T-helper 17 cell (primary cell): ENCODE data around the gene NDRG3. TPM values are rescaled to one million over a fixed set of nuclear protein-coding genes. Genes with fewer than 3 reads are reported as not detected.
A peak's percentile ranks its signal among the peaks of the same experiment; 100 is the strongest.

ENCODE experiments used
- ATAC-seq: fragments of 150-1000 bp; cut with Tn5 transposase; 2 replicates; pipeline ENCODE4 v1.10.0; 2021; ENCODE audit warnings: mild to moderate bottlenecking, moderate library complexity
- DNase-seq, 3 donors: peaks; one replicate each; pipeline versions ENCODE4 v3.0.0 to v3.0.0-alpha.2; 2020 to 2021
- H3K9me3 ChIP-seq: one replicate; pipeline ENCODE4 v1.7.0; 2013; ENCODE audit warnings: low read length, mild to moderate bottlenecking; ENCODE audit not compliant: control insufficient read depth, poor library complexity, severe bottlenecking
- H3K27ac Mint-ChIP-seq: one replicate; pipeline ENCODE4 v1.8.0; 2022; ENCODE audit warnings: mild to moderate bottlenecking, moderate library complexity, mixed read lengths
- H3K27me3 Mint-ChIP-seq: one replicate; pipeline ENCODE4 v1.8.0; 2022; ENCODE audit warnings: mixed read lengths
- H3K36me3 Mint-ChIP-seq: one replicate; pipeline ENCODE4 v1.8.0; 2022; ENCODE audit warnings: low read depth, mixed read lengths
- H3K4me1 Mint-ChIP-seq: one replicate; pipeline ENCODE4 v1.8.0; 2022; ENCODE audit warnings: mild to moderate bottlenecking, mixed read lengths
- H3K4me3 Mint-ChIP-seq: one replicate; pipeline ENCODE4 v1.8.0; 2022; ENCODE audit warnings: mild to moderate bottlenecking, moderate library complexity, mixed read lengths
- total RNA-seq, 4 donors: library from RNA in 2 of 4; stranded (reverse) in 2 of 4; gene quantifications; one replicate each; pipeline ENCODE4 v1.2.3 and lab custom pipeline; 2022 to 2026

The NDRG3 gene
- 10 to 100 TPM; 25.5 to 26.0 TPM for total RNA-seq
- 43.9 to 57.4 reads per million in 2 donors for total RNA-seq (lab: John Stamatoyannopoulos, UW)

DNA sequence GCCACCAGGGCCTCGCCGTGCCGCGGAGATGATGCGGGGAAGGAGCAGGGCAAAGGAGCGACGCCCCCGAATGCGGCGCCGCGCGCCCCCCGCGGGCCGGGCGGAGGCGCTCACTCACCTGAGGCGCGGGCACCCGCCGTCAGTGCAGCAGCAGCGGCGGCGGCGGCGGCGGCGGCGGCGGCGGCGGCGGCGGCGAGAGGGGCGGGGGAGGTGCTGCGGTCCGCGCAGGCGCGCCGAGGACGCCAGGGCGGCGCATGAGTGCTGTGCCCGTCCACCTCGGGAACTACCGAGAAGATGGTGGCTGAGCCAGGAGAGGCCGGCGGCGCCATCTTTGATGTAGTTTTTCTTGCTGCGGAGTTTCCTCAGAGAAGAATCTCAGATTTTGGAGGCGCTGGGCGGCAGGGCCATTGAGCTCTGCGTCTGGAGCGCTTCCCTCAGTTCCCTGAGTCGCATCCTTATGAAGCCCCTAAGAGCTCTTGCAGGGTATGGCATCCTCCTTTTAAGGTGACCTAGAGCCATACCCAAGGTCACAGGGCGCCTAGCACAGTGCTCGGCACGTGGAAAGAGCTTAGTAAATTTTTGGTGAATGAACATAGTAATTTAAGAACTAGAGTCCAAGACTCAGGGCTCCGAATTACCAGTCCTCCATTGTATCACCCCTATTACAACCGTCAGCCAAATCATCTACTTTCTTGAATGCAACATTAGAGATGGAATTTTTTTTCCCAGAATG is at the start of gene NDRG3:
Gene NDRG3 (minus strand): TSS at position 164 of the 733 bp plus-strand sequence. CDS start 24,355 bp downstream, outside the sequence.
- H3K27ac Mint-ChIP-seq = peak within 1 kb of the TSS; percentile 84
- H3K9me3 ChIP-seq = no peaks in the 10 kb centered on the region
- peak within 1 kb of the TSS; percentile 94 for H3K4me3 Mint-ChIP-seq
- ATAC-seq (peak; percentile 99), DNase-seq (peak; percentile 87 to 90 (median 89))
- no peaks in the 10 kb centered on the region for H3K36me3 Mint-ChIP-seq
- H3K27me3 Mint-ChIP-seq = no peaks in the 10 kb centered on the region
- H3K4me1 Mint-ChIP-seq = peaks cover 19% of the 10 kb centered on the region

DNA sequence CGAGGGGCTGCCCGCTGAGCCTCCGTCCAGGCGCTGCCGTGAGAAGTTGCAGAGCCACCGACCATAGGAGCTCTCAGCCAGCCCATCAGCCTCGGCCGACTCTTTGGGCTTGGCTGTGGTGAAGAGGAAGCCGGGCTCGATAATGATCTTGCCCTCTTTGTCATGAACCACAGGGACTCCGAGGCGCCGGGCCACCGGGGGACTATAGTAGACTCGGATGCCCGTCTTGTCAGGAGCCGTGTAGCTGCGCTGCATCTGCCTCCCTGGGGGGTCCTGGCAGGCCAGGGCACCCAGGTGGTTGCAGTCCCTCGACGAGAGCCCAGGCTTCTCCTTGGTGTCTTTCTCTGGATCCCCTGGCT is 48.2 kb upstream of the NDRG3 start:
- Mint-ChIP-seq H3K27ac (no peak overlapping the region), H3K4me3 (no peak overlapping the region)
- ATAC-seq = no peak

DNA sequence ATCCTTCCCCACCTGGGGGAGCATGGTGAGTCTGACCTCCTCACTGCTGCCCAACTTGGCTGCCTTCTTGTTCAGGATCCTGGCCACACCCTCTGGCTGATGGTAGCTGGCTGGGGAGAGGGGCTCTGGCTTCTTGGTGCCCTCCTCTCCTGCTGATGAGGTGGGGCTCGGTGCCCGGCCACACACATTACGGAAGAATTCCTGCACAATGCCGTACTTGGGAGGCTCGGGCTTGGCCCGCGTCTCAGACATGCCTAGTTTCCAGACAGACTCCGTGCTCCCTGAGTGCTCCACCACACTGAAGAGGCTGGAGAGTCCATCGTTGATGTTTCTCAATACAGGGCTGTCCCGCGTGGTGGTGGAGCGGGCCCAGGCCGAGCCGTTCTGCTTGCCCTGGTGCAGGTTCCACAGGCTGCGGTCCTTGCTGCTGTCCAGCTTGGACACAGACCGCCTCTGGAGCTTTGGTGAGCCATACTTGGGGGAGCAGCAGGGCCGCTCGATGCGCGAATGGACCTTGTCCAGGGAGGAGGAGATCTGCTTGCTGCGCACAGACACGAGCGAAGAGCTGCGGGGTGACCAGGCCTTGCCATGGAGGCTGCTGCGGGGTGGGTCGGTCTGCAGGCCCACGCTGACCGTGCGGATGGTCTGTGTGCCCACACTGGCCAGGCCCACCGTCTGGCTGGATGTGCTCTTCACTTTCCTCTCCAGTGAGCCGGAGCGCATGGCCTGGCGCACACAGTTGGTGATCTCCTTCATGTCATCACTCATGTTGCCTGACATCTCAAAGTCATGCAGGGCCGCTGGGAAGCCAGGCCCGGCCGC is 47.6 kb upstream of the NDRG3 start:
- H3K9me3 ChIP-seq = no peaks in the 10 kb centered on the region
- Mint-ChIP-seq H3K27ac (no peak overlapping the region), H3K36me3 (no peaks in the 10 kb centered on the region), H3K4me3 (no peak overlapping the region), H3K27me3 (peaks cover 11% of the 10 kb centered on the region), H3K4me1 (no peaks in the 10 kb centered on the region)
- ATAC-seq (no peak), DNase-seq (no peak)

More for the DNA sequence above, 48.2 kb upstream of the NDRG3 start:
- no peaks in the 10 kb centered on the region for H3K36me3 Mint-ChIP-seq
- no peaks in the 10 kb centered on the region for H3K9me3 ChIP-seq
- DNase-seq = no peak
- no peaks in the 10 kb centered on the region for H3K4me1 Mint-ChIP-seq
- peaks cover 11% of the 10 kb centered on the region for H3K27me3 Mint-ChIP-seq

DNA sequence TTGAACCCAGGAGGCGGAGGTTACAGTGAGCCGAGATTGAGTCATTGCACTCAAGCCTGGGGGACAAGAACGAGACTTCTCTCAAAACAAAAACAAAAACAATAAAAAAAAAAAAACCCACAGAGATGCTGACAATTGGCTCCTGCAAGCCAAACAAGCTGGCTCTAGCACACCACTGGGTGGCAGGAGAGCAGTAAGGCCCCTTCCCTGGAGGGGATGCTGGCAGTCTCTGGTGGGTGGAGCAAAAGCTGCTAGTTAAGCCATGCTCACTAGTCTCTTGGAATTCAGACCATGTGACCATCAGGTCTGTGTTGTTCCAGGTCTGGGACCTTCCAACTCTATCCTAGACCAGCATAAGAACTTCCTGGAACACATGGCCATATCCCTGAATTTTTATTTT is 46.5 kb upstream of the NDRG3 start:
- Mint-ChIP-seq H3K27me3 (peaks cover 11% of the 10 kb centered on the region), H3K36me3 (no peaks in the 10 kb centered on the region), H3K4me1 (no peaks in the 10 kb centered on the region), H3K27ac (no peak overlapping the region), H3K4me3 (no peak overlapping the region)
- no peaks in the 10 kb centered on the region for H3K9me3 ChIP-seq
- ATAC-seq (no peak), DNase-seq (no peak)

GRCh38 chr20:36791862-36792261 is 46.0 kb upstream of the NDRG3 start:
- no peak overlapping the region for H3K4me3 Mint-ChIP-seq
- no peaks in the 10 kb centered on the region for H3K9me3 ChIP-seq
- no peaks in the 10 kb centered on the region for H3K4me1 Mint-ChIP-seq
- no peak for DNase-seq
- H3K36me3 Mint-ChIP-seq = no peaks in the 10 kb centered on the region
- H3K27ac Mint-ChIP-seq = no peak overlapping the region
- peaks cover 13% of the 10 kb centered on the region for H3K27me3 Mint-ChIP-seq
- ATAC-seq = no peak

DNA sequence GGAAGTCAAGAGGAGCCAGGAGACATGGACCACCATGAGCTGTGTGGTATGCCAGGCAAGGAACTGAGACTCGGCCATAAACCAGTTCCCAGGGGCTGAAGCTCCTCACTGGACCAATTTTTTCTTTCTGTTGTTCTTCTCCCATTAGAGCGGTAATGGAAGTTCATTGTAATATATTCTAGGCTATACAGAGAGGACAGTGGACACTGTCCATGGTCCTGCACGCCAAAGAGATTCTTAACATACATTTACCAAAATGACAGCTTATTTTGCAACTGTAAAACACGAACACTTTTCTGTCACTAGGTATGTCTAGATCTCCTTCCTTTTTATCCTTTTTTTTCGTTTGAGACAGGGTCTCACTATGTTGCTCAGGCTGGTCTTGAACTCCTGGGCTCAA is 40.8 kb upstream of the NDRG3 start:
- no peak for DNase-seq
- no peaks in the 10 kb centered on the region for H3K9me3 ChIP-seq
- no peak overlapping the region for H3K4me3 Mint-ChIP-seq
- H3K27ac Mint-ChIP-seq = no peak overlapping the region
- H3K36me3 Mint-ChIP-seq = peaks cover 2% of the 10 kb centered on the region
- no peak for ATAC-seq
- peaks cover 19% of the 10 kb centered on the region for H3K27me3 Mint-ChIP-seq
- H3K4me1 Mint-ChIP-seq = peaks cover 2% of the 10 kb centered on the region

DNA sequence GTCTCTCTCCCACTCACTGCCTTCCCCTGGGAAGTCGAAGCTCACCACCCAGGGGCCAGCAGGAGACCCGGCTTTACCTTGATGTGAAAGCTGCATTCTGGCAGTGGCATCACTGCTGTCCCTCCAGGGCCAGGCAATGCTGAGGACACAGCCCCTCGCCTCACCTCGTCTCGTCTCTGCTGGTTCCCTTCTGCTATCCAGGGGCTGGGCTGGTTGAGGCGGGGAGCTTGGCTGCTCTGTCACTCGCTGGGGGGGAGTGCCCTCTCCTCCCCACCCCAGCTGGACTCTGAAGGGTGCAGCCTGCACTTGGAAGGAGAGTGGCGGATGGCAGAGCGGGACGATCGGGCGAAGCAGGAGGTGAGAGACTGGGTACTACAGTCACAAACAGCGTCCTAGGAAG is 40.4 kb upstream of the NDRG3 start:
- DNase-seq (no peak), ATAC-seq (no peak)
- Mint-ChIP-seq H3K4me3 (no peak overlapping the region), H3K4me1 (peaks cover 2% of the 10 kb centered on the region), H3K27me3 (peaks cover 15% of the 10 kb centered on the region), H3K36me3 (peaks cover 2% of the 10 kb centered on the region), H3K27ac (no peak overlapping the region)
- H3K9me3 ChIP-seq = no peaks in the 10 kb centered on the region

GRCh38 chr20:36785308-36785707 is 39.4 kb upstream of the NDRG3 start:
- ATAC-seq = no peak

GRCh38 chr20:36784900-36785299 is 39.0 kb upstream of the NDRG3 start:
- H3K27ac Mint-ChIP-seq = peak overlapping the region; percentile 54
- H3K4me3 Mint-ChIP-seq = no peak overlapping the region
- H3K36me3 Mint-ChIP-seq = peaks cover 2% of the 10 kb centered on the region
- ATAC-seq (no peak), DNase-seq (no peak)
- H3K27me3 Mint-ChIP-seq = peaks cover 15% of the 10 kb centered on the region
- H3K9me3 ChIP-seq = no peaks in the 10 kb centered on the region
- peaks cover 2% of the 10 kb centered on the region for H3K4me1 Mint-ChIP-seq

More at GRCh38 chr20:36785308-36785707, 39.4 kb upstream of the NDRG3 start:
- peaks cover 2% of the 10 kb centered on the region for H3K4me1 Mint-ChIP-seq
- no peaks in the 10 kb centered on the region for H3K9me3 ChIP-seq
- peaks cover 15% of the 10 kb centered on the region for H3K27me3 Mint-ChIP-seq
- peaks cover 2% of the 10 kb centered on the region for H3K36me3 Mint-ChIP-seq
- H3K27ac Mint-ChIP-seq = no peak overlapping the region
- no peak for DNase-seq
- H3K4me3 Mint-ChIP-seq = no peak overlapping the region

GRCh38 chr20:36784116-36784515 is 38.2 kb upstream of the NDRG3 start:
- ATAC-seq = no peak
- Mint-ChIP-seq H3K4me1 (peaks cover 5% of the 10 kb centered on the region), H3K27ac (peak overlapping the region; percentile 54)

GRCh38 chr20:36779656-36780025 is 33.8 kb upstream of the NDRG3 start:
- Mint-ChIP-seq H3K36me3 (peaks cover 2% of the 10 kb centered on the region), H3K27ac (peak overlapping the region; percentile 70), H3K4me3 (no peak overlapping the region), H3K27me3 (peaks cover 12% of the 10 kb centered on the region), H3K4me1 (peaks cover 7% of the 10 kb centered on the region)
- no peak for ATAC-seq
- H3K9me3 ChIP-seq = no peaks in the 10 kb centered on the region
- no peak for DNase-seq

More at GRCh38 chr20:36784116-36784515, 38.2 kb upstream of the NDRG3 start:
- H3K36me3 Mint-ChIP-seq = peaks cover 2% of the 10 kb centered on the region
- DNase-seq = no peak
- H3K4me3 Mint-ChIP-seq = no peak overlapping the region
- H3K27me3 Mint-ChIP-seq = peaks cover 16% of the 10 kb centered on the region
- H3K9me3 ChIP-seq = no peaks in the 10 kb centered on the region

DNA sequence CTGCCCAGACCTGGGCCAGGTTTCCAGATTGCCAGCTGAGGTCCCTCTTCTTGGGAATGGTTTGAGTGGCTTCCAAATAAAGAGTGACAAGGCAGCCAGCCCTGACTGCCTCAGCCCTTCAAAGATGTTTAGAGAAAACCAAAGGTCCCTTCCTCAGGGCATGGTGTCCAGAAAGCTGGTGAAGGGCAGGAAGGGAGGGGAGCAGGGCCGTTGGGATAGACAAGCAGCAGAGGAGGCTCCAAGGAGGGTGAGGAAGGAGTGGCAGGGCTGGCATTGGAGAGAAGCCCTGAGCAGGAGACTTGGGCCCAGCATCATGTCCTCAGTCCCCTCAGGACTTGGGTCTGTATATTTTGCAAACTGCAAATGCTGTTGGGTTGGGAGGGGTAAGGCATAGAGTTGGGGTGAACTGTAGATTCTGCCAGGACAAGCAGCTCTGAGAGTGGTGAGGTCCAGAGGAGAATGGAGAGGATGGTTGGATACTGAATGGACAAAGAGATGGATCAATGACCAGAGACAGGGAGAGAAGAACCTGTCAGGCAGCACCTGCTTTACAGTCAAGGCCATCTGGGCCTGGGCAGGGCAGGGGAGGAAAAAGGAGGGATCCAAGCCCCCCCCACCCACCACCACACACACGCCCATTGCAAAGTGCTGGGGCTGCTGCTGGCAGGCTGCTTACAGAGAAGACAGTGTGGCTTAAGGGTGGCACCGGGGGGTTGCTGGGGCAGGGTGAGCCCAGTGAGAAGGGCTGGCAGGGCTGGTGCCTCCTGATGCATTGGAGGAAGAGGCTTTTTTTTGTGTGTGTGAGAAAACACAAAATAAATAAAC is 33.2 kb upstream of the NDRG3 start:
- H3K36me3 Mint-ChIP-seq = peaks cover 2% of the 10 kb centered on the region
- H3K27ac Mint-ChIP-seq = peak overlapping the region; percentile 75
- no peak for ATAC-seq
- H3K9me3 ChIP-seq = no peaks in the 10 kb centered on the region
- DNase-seq = no peak
- H3K4me3 Mint-ChIP-seq = no peak overlapping the region
- peaks cover 12% of the 10 kb centered on the region for H3K27me3 Mint-ChIP-seq
- peaks cover 10% of the 10 kb centered on the region for H3K4me1 Mint-ChIP-seq

GRCh38 chr20:36777576-36777975 is 31.7 kb upstream of the NDRG3 start:
- H3K27me3 Mint-ChIP-seq = peaks cover 5% of the 10 kb centered on the region
- H3K9me3 ChIP-seq = no peaks in the 10 kb centered on the region
- ATAC-seq = no peak
- no peak overlapping the region for H3K27ac Mint-ChIP-seq
- H3K4me3 Mint-ChIP-seq = no peak overlapping the region
- H3K36me3 Mint-ChIP-seq = no peaks in the 10 kb centered on the region
- H3K4me1 Mint-ChIP-seq = peaks cover 19% of the 10 kb centered on the region
- no peak for DNase-seq
